ENCODE results near the gene SIGLEC8.
A peak's percentile ranks its signal among the peaks of the same experiment; 100 is the strongest.

SIGLEC8 gene

GRCh38 chr19:51441410-51442390 lies 16.6 kb downstream of the SIGLEC8 start:
- TF ChIP-seq CTCF (conservative IDR thresholded peaks at IDR 0.05; ENCODE audit: low read depth, low read length), result no peak
- no peak overlapping the region for H3K4me3 ChIP-seq (ENCODE audit: low read length)
- no peak for DNase-seq (ENCODE audit: low read depth)

DNA sequence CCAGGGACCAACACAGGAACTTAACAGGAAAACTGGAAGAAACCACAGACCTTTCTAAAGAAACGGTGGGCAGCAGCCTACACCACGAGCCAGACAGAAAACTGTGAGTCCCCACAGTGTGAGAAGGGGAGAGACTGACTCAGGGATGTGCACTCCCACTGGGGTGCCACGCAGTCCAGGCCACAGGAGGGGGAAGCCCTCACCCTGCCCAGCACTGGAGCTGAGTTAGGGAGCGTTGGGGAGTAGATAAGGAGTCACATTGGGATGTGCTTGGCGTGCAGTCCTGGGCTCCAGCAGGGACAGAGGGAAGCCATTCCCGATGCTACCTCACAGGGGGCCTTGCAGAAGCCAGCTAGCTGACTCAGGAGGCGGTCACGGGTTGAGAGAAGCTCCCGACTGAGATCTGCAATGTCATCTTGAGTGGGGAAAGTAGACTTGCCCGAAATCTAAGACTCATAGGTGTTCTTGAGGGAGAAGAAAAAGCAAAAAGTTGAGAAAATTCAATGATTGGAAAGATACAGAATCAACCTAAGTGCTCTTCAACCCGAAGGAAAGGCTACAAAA lies 17.3 kb downstream of the SIGLEC8 start:
- TF ChIP-seq CTCF (conservative IDR thresholded peaks at IDR 0.05; ENCODE audit: low read depth, low read length), result no peak
- no peak overlapping the region for H3K4me3 ChIP-seq (ENCODE audit: low read length)
- DNase-seq (ENCODE audit: low read depth), result no peak

- no peak for TF ChIP-seq CTCF (conservative IDR thresholded peaks at IDR 0.05; ENCODE audit: low read depth, low read length)
- no peak overlapping the region for H3K4me3 ChIP-seq (ENCODE audit: low read length)
- no peak for DNase-seq (ENCODE audit: low read depth)
Observed at GRCh38 chr19:51440052-51440451, 18.2 kb downstream of the SIGLEC8 start.

GRCh38 chr19:51439021-51439465 lies 19.2 kb downstream of the SIGLEC8 start:
- no peak for DNase-seq (ENCODE audit: low read depth)
- H3K4me3 ChIP-seq (ENCODE audit: low read length), result no peak overlapping the region
- TF ChIP-seq CTCF (conservative IDR thresholded peaks at IDR 0.05; ENCODE audit: low read depth, low read length), result peak; percentile 14

DNA sequence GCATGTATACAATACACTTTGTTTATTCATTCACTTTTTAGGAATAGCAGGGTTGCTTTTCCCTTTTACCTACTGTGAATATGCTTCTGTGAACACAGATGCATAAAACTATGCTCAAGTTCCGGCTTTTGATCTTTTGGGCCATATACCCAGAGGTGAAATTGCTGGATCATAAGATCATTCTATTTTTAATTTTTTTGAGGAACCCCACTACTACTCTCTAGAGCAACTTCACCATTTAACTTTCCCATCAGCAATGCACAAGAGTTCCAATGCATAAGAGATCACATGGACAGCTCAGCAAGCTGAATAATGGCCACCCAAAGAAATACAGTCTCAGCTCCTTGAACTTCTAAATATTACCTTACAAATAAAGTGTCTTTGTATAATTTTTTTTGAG lies 23.8 kb downstream of the SIGLEC8 start:
- no peak for TF ChIP-seq CTCF (conservative IDR thresholded peaks at IDR 0.05; ENCODE audit: low read depth, low read length)
- no peak overlapping the region for H3K4me3 ChIP-seq (ENCODE audit: low read length)
- DNase-seq (ENCODE audit: low read depth), result no peak

DNA sequence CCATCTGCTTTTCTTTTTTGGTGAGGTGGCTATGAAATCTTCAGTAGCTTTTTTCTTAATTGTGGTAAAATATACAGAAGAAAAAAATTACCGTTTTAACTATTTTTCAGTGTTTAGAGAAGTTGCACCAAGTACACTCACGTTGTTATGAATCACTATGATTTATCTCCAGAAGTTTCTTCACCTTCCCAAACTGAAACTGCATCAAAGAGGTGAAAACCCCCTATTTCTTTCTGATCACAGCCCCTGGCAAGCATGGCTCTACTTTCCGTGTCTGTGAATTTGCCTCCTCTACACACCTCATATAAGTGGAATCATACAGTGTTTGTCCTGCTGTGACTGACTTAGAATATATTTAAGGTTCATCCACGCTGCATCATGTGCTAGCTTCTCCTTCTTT lies 25.2 kb downstream of the SIGLEC8 start:
- no peak for TF ChIP-seq CTCF (conservative IDR thresholded peaks at IDR 0.05; ENCODE audit: low read depth, low read length)
- DNase-seq (ENCODE audit: low read depth), result no peak
- no peak overlapping the region for H3K4me3 ChIP-seq (ENCODE audit: low read length)
